ENCODE measurements around the gene PRR12. TPM values are rescaled to one million over a fixed set of nuclear protein-coding genes. Genes with fewer than 3 reads are reported as not detected.

The PRR12 gene
- total and polyA plus RNA-seq, 2 donors (not counting 1 experiment from before 2014, with no cell fraction given) = 8.4 to 70.7 TPM

DNA sequence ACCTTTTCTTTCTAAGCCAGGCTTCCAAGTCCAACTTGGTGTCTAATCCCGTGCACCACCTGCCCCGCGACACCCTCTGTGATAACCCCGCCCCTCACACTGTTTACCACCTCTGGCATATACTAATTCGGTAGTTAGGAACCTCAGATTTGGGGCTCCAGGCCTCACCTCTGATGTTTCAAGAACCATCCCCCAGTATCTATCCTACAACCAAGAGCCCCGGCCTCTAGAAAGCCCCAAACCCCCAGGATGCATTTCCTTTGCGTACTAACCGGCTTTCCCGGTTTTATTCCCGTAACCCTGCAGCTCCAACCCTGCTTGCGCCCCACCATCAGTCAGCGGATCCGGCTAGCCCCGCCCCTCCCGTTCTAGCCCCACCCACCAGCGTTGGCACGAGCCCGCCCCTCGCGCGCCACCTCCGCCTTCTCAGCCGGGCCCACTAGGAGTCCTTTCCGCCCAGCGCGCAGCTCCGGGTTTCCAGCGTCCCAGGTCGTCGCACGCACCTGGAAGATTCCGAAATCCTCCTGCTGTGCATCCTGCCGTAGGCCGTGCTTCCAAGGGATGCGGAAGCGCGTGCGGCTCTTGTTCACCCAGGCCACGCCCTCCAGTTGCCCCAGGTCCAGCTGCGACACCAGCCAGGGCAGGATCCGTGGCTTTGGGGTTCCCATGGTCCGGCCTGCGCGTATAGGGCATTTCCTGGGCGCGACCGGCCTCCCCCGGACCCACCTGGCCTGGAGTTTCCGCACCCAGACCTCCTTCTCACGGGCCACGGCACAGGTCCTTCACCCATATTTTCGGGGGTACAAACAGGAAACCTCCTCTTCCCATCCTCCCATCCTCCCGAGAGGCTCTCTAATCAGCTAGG, 73.4 kb downstream of the PRR12 start:
- under 1% methylated on average over 53 of the region's 53 CpGs for WGBS (ENCODE audit: insufficient coverage)
- H3K36me3 ChIP-seq (replicated peaks in 1 of 2; ENCODE audit: control extremely low read depth in 1 of 2, control insufficient read depth in 1 of 2, extremely low read depth in 1 of 2, insufficient read depth in 2 of 2, low read length in 1 of 2) = peaks cover 3 to 32% of the 10 kb centered on the region in 2 experiments
- DNase-seq (peak; percentile 88), ATAC-seq (ENCODE audit: low read depth) (peak; percentile 67)
- H2AFZ ChIP-seq (ENCODE audit: insufficient read depth, low read depth, low read length, poor library complexity, severe bottlenecking) = peak overlapping the region; percentile 95
- ChIA-PET POLR2A (interaction anchor here (0.6 to 2.6 kb wide), 12 partner anchors 12 to 754 kb away, joined by 3 to 19 read pairs (median 5); partner anchors contain the start of genes PRMT1, PRR12, RRAS and SCAF1), CTCF (interaction anchor here (0.6 to 2.3 kb wide), 12 partner anchors 9 to 550 kb away, joined by 3 to 8 read pairs (median 4); partner anchors contain the start of genes LIN7B, RRAS and SCAF1)
- peak overlapping the region; percentile 95 for H3K4me3 Mint-ChIP-seq
- TF ChIP-seq EZH2 (IDR thresholded peaks at IDR 0.05; ENCODE audit: borderline replicate concordance, insufficient read depth, low read depth, low read length, poor library complexity, severe bottlenecking) (no peak), CTCF (IDR thresholded peaks at IDR 0.05) (peak; percentile 26)
- H3K27me3 ChIP-seq (replicated peaks in 1 of 4; ENCODE audit: control extremely low read depth in 1 of 4, control insufficient read depth in 3 of 4, insufficient read depth in 4 of 4, low read length in 3 of 4) = no peaks in the 10 kb centered on the region
- H3K9me3 Mint-ChIP-seq (ENCODE audit: insufficient read depth) = no peaks in the 10 kb centered on the region
- H3K27ac Mint-ChIP-seq = peak overlapping the region; percentile 94
- H3K27ac ChIP-seq (ENCODE audit: low read length in 2 of 2) = peak overlapping the region; percentile 59 to 73
- H3K4me3 ChIP-seq (ENCODE audit: control extremely low read depth in 1 of 5, extremely low read depth in 1 of 5, insufficient read depth in 1 of 5, low read depth in 2 of 5, low read length in 4 of 5) = peak overlapping the region; percentile 71 to 99 (median 94)
- peaks cover 16 to 30% of the 10 kb centered on the region in 2 donors for H3K4me1 ChIP-seq (ENCODE audit: control insufficient read depth in 2 of 2, insufficient read depth in 2 of 2, low read length in 2 of 2)
- no peaks in the 10 kb centered on the region for H3K9me3 ChIP-seq (ENCODE audit: control extremely low read depth in 1 of 3, control insufficient read depth in 2 of 3, insufficient read depth in 1 of 3, low read length in 2 of 3)
- intact Hi-C loops (cut with micrococcal nuclease) = loop anchor here (1.0 kb wide), 3 partner anchors 12 to 74 kb away; partner anchors contain the start of gene RRAS
- H4K20me1 ChIP-seq (ENCODE audit: control insufficient read depth, insufficient read depth, low read length, poor library complexity, severe bottlenecking) = peaks cover 55% of the 10 kb centered on the region
- H3K4me1 Mint-ChIP-seq = peaks cover 37% of the 10 kb centered on the region
- H3K79me2 ChIP-seq (ENCODE audit: control insufficient read depth, insufficient read depth, low read length) = peaks cover 43% of the 10 kb centered on the region
- H3K4me2 ChIP-seq (replicated peaks; ENCODE audit: low read depth, low read length, poor library complexity, severe bottlenecking) = peak overlapping the region; percentile 98
- H3K9ac ChIP-seq (ENCODE audit: low read length) = peak overlapping the region; percentile 88
- H3K27me3 Mint-ChIP-seq = no peaks in the 10 kb centered on the region
